Testis (tissue), 2 donors: ENCODE measurements around the gene NUCKS1.

ENCODE experiments used
- POLR2A ChIP-seq: fragments of 450-650 bp; IDR thresholded peaks from one replicate; pipeline ENCODE4 v1.6.1; 2017; ENCODE audit warnings: antibody characterized with exemption, mild to moderate bottlenecking, moderate library complexity
- TF ChIP-seq, protein P1 (sequence below), 3 experiments: fragments of 450-650 bp in 2 of 3; fragments of 200-600 bp in 1 of 3; sonication (generic) in 1 of 3; IDR thresholded peaks; one replicate each; pipeline ENCODE4 v1.5.1; 2016 to 2019; ENCODE audit warnings: antibody characterized with exemption in 3 of 3, mild to moderate bottlenecking in 2 of 3, moderate library complexity in 1 of 3

DNA sequence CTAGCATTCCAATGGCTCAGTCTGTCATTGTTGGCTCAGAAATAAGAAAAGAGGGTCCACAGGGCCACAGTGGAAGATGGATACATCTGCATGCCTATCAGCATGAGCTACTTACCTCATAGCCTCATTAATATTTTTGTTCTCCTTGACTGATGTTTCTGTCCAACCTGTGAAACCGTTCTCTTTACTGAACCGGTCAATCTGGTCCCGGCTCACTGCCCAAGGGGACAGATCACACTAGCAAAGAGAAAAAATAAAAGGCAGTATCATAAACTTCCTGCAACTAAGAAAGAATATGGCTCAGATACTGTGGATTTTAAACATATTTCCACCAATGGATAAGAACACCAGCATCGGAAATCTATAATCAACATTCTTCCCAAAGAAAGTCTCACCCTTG is 20.6 kb upstream of the NUCKS1 start:
- TF ChIP-seq, protein P1, sequence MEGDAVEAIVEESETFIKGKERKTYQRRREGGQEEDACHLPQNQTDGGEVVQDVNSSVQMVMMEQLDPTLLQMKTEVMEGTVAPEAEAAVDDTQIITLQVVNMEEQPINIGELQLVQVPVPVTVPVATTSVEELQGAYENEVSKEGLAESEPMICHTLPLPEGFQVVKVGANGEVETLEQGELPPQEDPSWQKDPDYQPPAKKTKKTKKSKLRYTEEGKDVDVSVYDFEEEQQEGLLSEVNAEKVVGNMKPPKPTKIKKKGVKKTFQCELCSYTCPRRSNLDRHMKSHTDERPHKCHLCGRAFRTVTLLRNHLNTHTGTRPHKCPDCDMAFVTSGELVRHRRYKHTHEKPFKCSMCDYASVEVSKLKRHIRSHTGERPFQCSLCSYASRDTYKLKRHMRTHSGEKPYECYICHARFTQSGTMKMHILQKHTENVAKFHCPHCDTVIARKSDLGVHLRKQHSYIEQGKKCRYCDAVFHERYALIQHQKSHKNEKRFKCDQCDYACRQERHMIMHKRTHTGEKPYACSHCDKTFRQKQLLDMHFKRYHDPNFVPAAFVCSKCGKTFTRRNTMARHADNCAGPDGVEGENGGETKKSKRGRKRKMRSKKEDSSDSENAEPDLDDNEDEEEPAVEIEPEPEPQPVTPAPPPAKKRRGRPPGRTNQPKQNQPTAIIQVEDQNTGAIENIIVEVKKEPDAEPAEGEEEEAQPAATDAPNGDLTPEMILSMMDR (IDR thresholded peaks at IDR 0.05): no peak
- TF ChIP-seq POLR2A: no peak
